Panc1 (cell line): ENCODE measurements around the gene ITPKB. TPM values are rescaled to one million over a fixed set of nuclear protein-coding genes. Genes with fewer than 3 reads are reported as not detected.
"Not testable (repeated sequence)": the region's sequence is repeated elsewhere in the genome, so short reads cannot be mapped to it uniquely, and the experiment has no call there.

Source experiments
- ATAC-seq: fragments of 200-7000 bp; cut with Tn5 transposase; 2 replicates; pipeline ENCODE4 v1.9.1; 2020; ENCODE audit warnings: mild to moderate bottlenecking, moderate library complexity
- BruUV-seq: library from RNA; stranded (reverse); fragments of 400-500 nt; replicated peaks from 2 replicates; lab custom pipeline; 2021; lab: Mats Ljungman, UMichigan
- CTCF ChIA-PET: fragments of 300-600 bp; sonication (Branson Sonifier 250); formaldehyde crosslinking; loops from one replicate; lab custom pipeline; 2022; ENCODE audit warnings: antibody characterized with exemption; lab: Charles Lee
- POLR2A ChIA-PET: fragments of 300-600 bp; sonication (Branson Sonifier 250); formaldehyde crosslinking; loops from one replicate; lab custom pipeline; 2022; ENCODE audit warnings: antibody characterized with exemption; lab: Charles Lee
- DNase-seq: peaks from one replicate; pipeline ENCODE4 v3.0.0-alpha.2; 2010; ENCODE audit warnings: low read depth, low spot score
- H3K27ac ChIP-seq: 2 replicates; pipeline ENCODE4 v1.5.1; 2011; ENCODE audit warnings: mild to moderate bottlenecking, low read length, inconsistent platforms
- H3K27me3 ChIP-seq: fragments of 200-500 bp; sonication (Bioruptor generic); 2 replicates; pipeline ENCODE4 v1.6.0; 2014; ENCODE audit warnings: low read length, inconsistent platforms; ENCODE audit not compliant: control insufficient read depth, insufficient read depth
- H3K36me3 ChIP-seq: fragments of 200-500 bp; sonication (Bioruptor generic); 2 replicates; pipeline ENCODE4 v1.5.1; 2014; ENCODE audit warnings: inconsistent platforms, mild to moderate bottlenecking, low read length, moderate library complexity; ENCODE audit not compliant: control insufficient read depth, insufficient read depth
- H3K4me1 ChIP-seq: 2 replicates; pipeline ENCODE4 v1.5.1; 2011; ENCODE audit warnings: inconsistent platforms, mild to moderate bottlenecking, low read length, moderate library complexity; ENCODE audit not compliant: control insufficient read depth, insufficient read depth
- H3K4me3 ChIP-seq, 2 experiments: 2 replicates each; pipeline ENCODE4 v1.5.1; 2011 to 2012; ENCODE audit warnings: low read depth in 2 of 2, low read length in 2 of 2, mild to moderate bottlenecking in 2 of 2, inconsistent platforms in 1 of 2, moderate library complexity in 1 of 2
- H3K9me3 ChIP-seq: fragments of 200-500 bp; sonication (Bioruptor generic); 2 replicates; pipeline ENCODE4 v1.5.1; 2014; ENCODE audit warnings: low read depth, mild to moderate bottlenecking, inconsistent platforms, low read length, moderate library complexity; ENCODE audit not compliant: control insufficient read depth, insufficient read depth
- CTCF ChIP-seq: fragments of 450-650 bp; IDR thresholded peaks from 2 replicates; pipeline ENCODE4 v1.5.1; 2017; ENCODE audit warnings: mild to moderate bottlenecking
- POLR2AphosphoS5 ChIP-seq: IDR thresholded peaks from 2 replicates; pipeline ENCODE4 v1.6.1; 2012; ENCODE audit warnings: mild to moderate bottlenecking, low read depth, low read length, moderate library complexity
- SIN3A ChIP-seq: IDR thresholded peaks from 2 replicates; pipeline ENCODE4 v1.6.1; 2012; ENCODE audit warnings: low read depth, mild to moderate bottlenecking, low read length, moderate library complexity, borderline replicate concordance; ENCODE audit not compliant: insufficient read depth
- TCF7L2 ChIP-seq: IDR thresholded peaks from 2 replicates; pipeline ENCODE4 v1.6.1; 2011; ENCODE audit warnings: mild to moderate bottlenecking, low read depth, low read length, inconsistent platforms
- in situ Hi-C: cut with HindIII; loops from 2 replicates; pipeline ENCODE4 v1.10.0; 2016; ENCODE audit warnings: low sequenced_read_pairs, low pct_unique_long_range_greater_than_20kb
- intact Hi-C: fragments of 100-400 bp; cut with micrococcal nuclease; formaldehyde crosslinking; loops from one replicate; pipeline ENCODE4 v1.10.0; 2022; ENCODE audit not compliant: unreplicated experiment
- total RNA-seq: library from RNA; stranded (reverse); gene quantifications from one replicate; pipeline ENCODE4 v1.2.1, GENCODE V29; 2021; ENCODE audit not compliant: unreplicated experiment
- TF ChIP-seq, protein P1 (sequence below), 2 experiments: IDR thresholded peaks; 2 replicates each; pipeline ENCODE4 v1.6.1; 2011 to 2012; ENCODE audit warnings: low read depth in 2 of 2, control low read depth in 1 of 2, low read length in 1 of 2, mild to moderate bottlenecking in 1 of 2, moderate library complexity in 1 of 2; ENCODE audit not compliant: insufficient read depth in 1 of 2

Gene ITPKB
- total RNA-seq, 1 experiment from 2014 or later = 10.9 TPM

GRCh38 chr1:226616636-226617035 lies 122.4 kb downstream of the ITPKB start:
- DNase-seq (no peak), ATAC-seq (no peak)
- intact Hi-C loops = no loop called here
- H3K27me3 ChIP-seq = peaks cover 4% of the 10 kb centered on the region
- H3K9me3 ChIP-seq = no peaks in the 10 kb centered on the region
- H3K4me1 ChIP-seq = no peaks in the 10 kb centered on the region
- no peak overlapping the region for H3K27ac ChIP-seq
- no peaks in the 10 kb centered on the region for H3K36me3 ChIP-seq
- ChIA-PET POLR2A (no interaction called here), CTCF (no interaction called here)
- no TSS peak for BruUV-seq
- no peak overlapping the region for H3K4me3 ChIP-seq
- in situ Hi-C loops = no loop called here
- TF ChIP-seq TCF7L2 = no peak
- TF ChIP-seq POLR2AphosphoS5 = no peak
- TF ChIP-seq SIN3A = no peak
- TF ChIP-seq CTCF = no peak
- TF ChIP-seq, protein P1, sequence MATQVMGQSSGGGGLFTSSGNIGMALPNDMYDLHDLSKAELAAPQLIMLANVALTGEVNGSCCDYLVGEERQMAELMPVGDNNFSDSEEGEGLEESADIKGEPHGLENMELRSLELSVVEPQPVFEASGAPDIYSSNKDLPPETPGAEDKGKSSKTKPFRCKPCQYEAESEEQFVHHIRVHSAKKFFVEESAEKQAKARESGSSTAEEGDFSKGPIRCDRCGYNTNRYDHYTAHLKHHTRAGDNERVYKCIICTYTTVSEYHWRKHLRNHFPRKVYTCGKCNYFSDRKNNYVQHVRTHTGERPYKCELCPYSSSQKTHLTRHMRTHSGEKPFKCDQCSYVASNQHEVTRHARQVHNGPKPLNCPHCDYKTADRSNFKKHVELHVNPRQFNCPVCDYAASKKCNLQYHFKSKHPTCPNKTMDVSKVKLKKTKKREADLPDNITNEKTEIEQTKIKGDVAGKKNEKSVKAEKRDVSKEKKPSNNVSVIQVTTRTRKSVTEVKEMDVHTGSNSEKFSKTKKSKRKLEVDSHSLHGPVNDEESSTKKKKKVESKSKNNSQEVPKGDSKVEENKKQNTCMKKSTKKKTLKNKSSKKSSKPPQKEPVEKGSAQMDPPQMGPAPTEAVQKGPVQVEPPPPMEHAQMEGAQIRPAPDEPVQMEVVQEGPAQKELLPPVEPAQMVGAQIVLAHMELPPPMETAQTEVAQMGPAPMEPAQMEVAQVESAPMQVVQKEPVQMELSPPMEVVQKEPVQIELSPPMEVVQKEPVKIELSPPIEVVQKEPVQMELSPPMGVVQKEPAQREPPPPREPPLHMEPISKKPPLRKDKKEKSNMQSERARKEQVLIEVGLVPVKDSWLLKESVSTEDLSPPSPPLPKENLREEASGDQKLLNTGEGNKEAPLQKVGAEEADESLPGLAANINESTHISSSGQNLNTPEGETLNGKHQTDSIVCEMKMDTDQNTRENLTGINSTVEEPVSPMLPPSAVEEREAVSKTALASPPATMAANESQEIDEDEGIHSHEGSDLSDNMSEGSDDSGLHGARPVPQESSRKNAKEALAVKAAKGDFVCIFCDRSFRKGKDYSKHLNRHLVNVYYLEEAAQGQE (IDR thresholded peaks at IDR 0.05; ENCODE audit: insufficient read depth in 1 of 2, low read depth in 2 of 2, low read length in 1 of 2) = no peak

- Histone ChIP-seq H3K27me3 (peaks cover 4% of the 10 kb centered on the region), H3K27ac (no peak overlapping the region), H3K4me1 (no peaks in the 10 kb centered on the region), H3K9me3 (no peaks in the 10 kb centered on the region), H3K4me3 (no peak overlapping the region), H3K36me3 (no peaks in the 10 kb centered on the region)
- ChIA-PET POLR2A (no interaction called here), CTCF (interaction anchor here (0.6 kb wide), 1 partner anchor 10 kb away, joined by 3 read pairs; no protein-coding TSS in a partner anchor)
- BruUV-seq = no TSS peak
- DNase-seq (no peak), ATAC-seq (no peak)
- in situ Hi-C loops (no loop called here), intact Hi-C loops (no loop called here)
- TF ChIP-seq POLR2AphosphoS5 = no peak
- no peak for TF ChIP-seq CTCF
- TF ChIP-seq TCF7L2 = no peak
- TF ChIP-seq, protein P1 (IDR thresholded peaks at IDR 0.05; ENCODE audit: insufficient read depth in 1 of 2, low read depth in 2 of 2, low read length in 1 of 2) = no peak
These were observed 123.2 kb downstream of the ITPKB start for GRCh38 chr1:226615876-226616275.

GRCh38 chr1:226611980-226612379 lies 127.1 kb downstream of the ITPKB start:
- H3K4me1 ChIP-seq, ATAC-seq, H3K27ac ChIP-seq, H3K36me3 ChIP-seq, in situ Hi-C loops, intact Hi-C loops, H3K9me3 ChIP-seq, DNase-seq, BruUV-seq, POLR2A ChIA-PET, H3K4me3 ChIP-seq: not testable (repeated sequence)
- CTCF ChIA-PET = interaction anchor here (0.8 kb wide), 1 partner anchor 14 kb away, joined by 3 read pairs; no protein-coding TSS in a partner anchor
- peaks cover 11% of the 10 kb centered on the region for H3K27me3 ChIP-seq
